ENCODE measurements around the gene SHD.

- TF ChIP-seq PATZ1 (CRISPR knock-in tag; IDR thresholded peaks at IDR 0.05; ENCODE audit: borderline replicate concordance) (no peak), ZC3H10 (CRISPR knock-in tag; IDR thresholded peaks at IDR 0.05) (no peak), CSRNP3 (CRISPR knock-in tag; IDR thresholded peaks at IDR 0.05) (no peak), CSDC2 (CRISPR knock-in tag; IDR thresholded peaks at IDR 0.05) (no peak), PPARA (CRISPR knock-in tag; IDR thresholded peaks at IDR 0.05; ENCODE audit: borderline replicate concordance) (no peak), CREB5 (CRISPR knock-in tag; IDR thresholded peaks at IDR 0.05; ENCODE audit: low read depth) (no peak), SNAI2 (CRISPR knock-in tag; IDR thresholded peaks at IDR 0.05) (no peak), ZNF565 (CRISPR knock-in tag; conservative IDR thresholded peaks at IDR 0.05; ENCODE audit: low read depth) (no peak)
Observed at GRCh38 chr19:4266253-4267000, 12.6 kb upstream of the SHD start.
